Progenitor cell of endocrine pancreas (in vitro differentiated cells): ENCODE data around the gene RAI14. TPM values are rescaled to one million over a fixed set of nuclear protein-coding genes. Genes with fewer than 3 reads are reported as not detected.

ENCODE experiments used
- DNase-seq: peaks from one replicate; pipeline ENCODE4 v3.0.0; 2021; ENCODE audit warnings: low spot score; ENCODE audit not compliant: unreplicated experiment
- H3K27ac Mint-ChIP-seq: 2 replicates; pipeline ENCODE4 v1.8.0; 2021; ENCODE audit warnings: mild to moderate bottlenecking, moderate library complexity, mixed read lengths
- H3K27me3 Mint-ChIP-seq: 2 replicates; pipeline ENCODE4 v1.8.0; 2021; ENCODE audit warnings: mixed read lengths
- H3K36me3 Mint-ChIP-seq: 2 replicates; pipeline ENCODE4 v1.8.0; 2022; ENCODE audit warnings: mixed read lengths; ENCODE audit not compliant: insufficient read depth
- H3K4me1 Mint-ChIP-seq: 2 replicates; pipeline ENCODE4 v1.8.0; 2021; ENCODE audit warnings: low read depth, mixed read lengths
- H3K4me3 Mint-ChIP-seq: 2 replicates; pipeline ENCODE4 v1.8.0; 2021; ENCODE audit warnings: low read depth, mild to moderate bottlenecking, moderate library complexity, mixed read lengths
- H3K9me3 Mint-ChIP-seq: 2 replicates; pipeline ENCODE4 v1.8.0; 2021; ENCODE audit warnings: low read depth, mixed read lengths
- CTCF ChIP-seq: fragments of 200-600 bp; sonication (generic); IDR thresholded peaks from one replicate; pipeline ENCODE4 v1.5.0; 2021; ENCODE audit warnings: antibody characterized with exemption, mild to moderate bottlenecking; ENCODE audit not compliant: unreplicated experiment
- total RNA-seq: library from RNA; stranded (reverse); gene quantifications from 2 replicates; pipeline ENCODE4 v1.2.1, GENCODE V29; 2021

The RAI14 gene
- total RNA-seq, 1 donor from 2014 or later = 121 TPM

GRCh38 chr5:34803974-34804732, 148.0 kb downstream of the RAI14 start:
- TF ChIP-seq CTCF = no peak
- H3K36me3 Mint-ChIP-seq = peaks cover 19% of the 10 kb centered on the region
- H3K27me3 Mint-ChIP-seq = no peaks in the 10 kb centered on the region
- no peak overlapping the region for H3K4me3 Mint-ChIP-seq
- H3K9me3 Mint-ChIP-seq = no peaks in the 10 kb centered on the region
- no peak for DNase-seq
- no peaks in the 10 kb centered on the region for H3K4me1 Mint-ChIP-seq
- H3K27ac Mint-ChIP-seq = no peak overlapping the region

- no peaks in the 10 kb centered on the region for H3K27me3 Mint-ChIP-seq
- TF ChIP-seq CTCF = no peak
- no peak overlapping the region for H3K4me3 Mint-ChIP-seq
- H3K9me3 Mint-ChIP-seq = no peaks in the 10 kb centered on the region
- peak overlapping the region; percentile 25 for H3K27ac Mint-ChIP-seq
- H3K36me3 Mint-ChIP-seq = peaks cover 18% of the 10 kb centered on the region
- DNase-seq = no peak
- no peaks in the 10 kb centered on the region for H3K4me1 Mint-ChIP-seq
Measured at GRCh38 chr5:34804913-34805312, 148.8 kb downstream of the RAI14 start.

GRCh38 chr5:34806532-34806931, 150.4 kb downstream of the RAI14 start:
- H3K27ac Mint-ChIP-seq = no peak overlapping the region
- H3K9me3 Mint-ChIP-seq = no peaks in the 10 kb centered on the region
- peaks cover 11% of the 10 kb centered on the region for H3K36me3 Mint-ChIP-seq
- DNase-seq = no peak
- H3K27me3 Mint-ChIP-seq = no peaks in the 10 kb centered on the region
- TF ChIP-seq CTCF = no peak
- H3K4me3 Mint-ChIP-seq = no peak overlapping the region
- no peaks in the 10 kb centered on the region for H3K4me1 Mint-ChIP-seq

- Mint-ChIP-seq H3K27ac (no peak overlapping the region), H3K9me3 (no peaks in the 10 kb centered on the region), H3K4me3 (no peak overlapping the region), H3K36me3 (peaks cover 16% of the 10 kb centered on the region), H3K27me3 (no peaks in the 10 kb centered on the region), H3K4me1 (peaks cover 4% of the 10 kb centered on the region)
- TF ChIP-seq CTCF = no peak
- no peak for DNase-seq
Measured at GRCh38 chr5:34811706-34812105, 155.6 kb downstream of the RAI14 start.

- no peak for TF ChIP-seq CTCF
- Mint-ChIP-seq H3K4me3 (no peak overlapping the region), H3K27me3 (no peaks in the 10 kb centered on the region), H3K9me3 (no peaks in the 10 kb centered on the region), H3K36me3 (peaks cover 14% of the 10 kb centered on the region), H3K4me1 (peaks cover 4% of the 10 kb centered on the region), H3K27ac (peak overlapping the region; percentile 56)
- no peak for DNase-seq
Measured at GRCh38 chr5:34813509-34813908, 157.4 kb downstream of the RAI14 start.
